HG02588 (cell line): ENCODE results near the gene MTHFSD.

ENCODE experiments used
- ATAC-seq: cut with Tn5 transposase; IDR thresholded peaks from one replicate; pipeline ENCODE4 v1.9.1; 2021; ENCODE audit warnings: mild to moderate bottlenecking, moderate library complexity; ENCODE audit not compliant: unreplicated experiment

Gene MTHFSD

GRCh38 chr16:86572041-86572521, 17.0 kb upstream of the MTHFSD start:
- ATAC-seq, result no peak

DNA sequence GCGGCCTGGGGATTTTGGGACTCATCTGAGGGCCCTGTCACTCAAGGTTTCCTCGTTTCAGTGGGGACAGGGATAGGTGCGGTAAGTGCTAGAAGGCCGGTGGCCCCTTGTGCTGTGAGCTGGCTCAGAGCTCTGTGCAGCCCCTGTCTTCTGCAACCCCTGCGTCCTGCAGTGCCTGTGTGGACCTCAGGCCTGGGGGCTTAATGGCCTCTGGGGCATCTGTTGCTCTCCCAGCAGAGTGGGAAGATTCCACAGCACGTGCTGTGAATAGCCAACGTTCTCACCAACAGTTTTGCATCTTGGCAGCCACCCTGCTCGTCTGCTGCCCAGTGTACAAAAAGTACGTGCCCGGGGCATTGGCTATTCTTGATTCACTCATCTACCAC, 16.5 kb upstream of the MTHFSD start:
- no peak for ATAC-seq

DNA sequence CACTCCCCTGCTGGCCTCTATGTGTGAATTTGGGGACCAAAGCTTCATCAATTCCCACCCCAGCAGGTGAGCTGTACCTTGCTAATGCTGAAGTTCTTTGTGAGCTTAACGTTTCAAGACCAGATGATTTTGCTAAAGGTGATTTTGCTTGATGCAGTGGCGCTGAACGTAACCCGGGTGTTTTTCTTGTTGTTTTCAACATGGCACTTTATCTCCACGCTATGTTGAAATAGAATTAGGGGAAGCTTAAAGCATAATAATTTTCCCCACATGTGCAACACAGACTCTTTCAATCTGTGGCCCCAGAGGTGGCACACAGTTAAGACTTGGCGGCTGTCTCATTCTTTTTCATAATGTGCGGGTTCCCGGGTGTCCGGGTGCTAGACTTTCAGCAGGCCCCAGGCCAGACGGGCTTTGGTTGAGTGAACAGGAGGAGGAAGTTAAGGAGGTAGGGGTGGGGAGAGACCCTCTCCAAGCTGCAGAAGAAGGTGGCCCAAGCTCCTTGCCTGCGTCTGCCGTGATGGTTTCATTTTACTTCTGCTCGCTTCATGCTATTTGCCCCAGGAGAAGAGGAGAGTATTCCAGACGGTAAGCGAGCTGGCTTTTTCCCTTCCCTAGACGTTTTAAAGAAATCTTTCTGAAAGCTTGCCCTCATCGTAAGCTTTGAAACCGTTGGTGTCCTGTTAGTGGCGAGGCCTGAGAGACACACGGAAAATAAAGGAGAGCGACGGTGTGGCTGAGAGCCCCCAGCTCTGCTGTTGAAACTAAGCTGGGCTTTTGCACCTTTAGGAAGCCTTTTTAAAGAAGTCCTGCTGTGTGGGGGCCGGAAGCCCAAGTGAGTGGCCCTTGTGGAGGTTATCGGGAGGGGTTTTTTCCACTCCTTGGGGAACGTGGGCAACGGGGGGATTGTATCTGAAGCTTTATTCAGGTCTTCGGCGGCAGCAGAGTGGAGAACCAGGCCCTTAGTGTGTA, 15.8 kb upstream of the MTHFSD start:
- ATAC-seq, result no peak

GRCh38 chr16:86569701-86570447, 14.8 kb upstream of the MTHFSD start:
- no peak for ATAC-seq

GRCh38 chr16:86568677-86569623, 13.9 kb upstream of the MTHFSD start:
- ATAC-seq, result no peak

DNA sequence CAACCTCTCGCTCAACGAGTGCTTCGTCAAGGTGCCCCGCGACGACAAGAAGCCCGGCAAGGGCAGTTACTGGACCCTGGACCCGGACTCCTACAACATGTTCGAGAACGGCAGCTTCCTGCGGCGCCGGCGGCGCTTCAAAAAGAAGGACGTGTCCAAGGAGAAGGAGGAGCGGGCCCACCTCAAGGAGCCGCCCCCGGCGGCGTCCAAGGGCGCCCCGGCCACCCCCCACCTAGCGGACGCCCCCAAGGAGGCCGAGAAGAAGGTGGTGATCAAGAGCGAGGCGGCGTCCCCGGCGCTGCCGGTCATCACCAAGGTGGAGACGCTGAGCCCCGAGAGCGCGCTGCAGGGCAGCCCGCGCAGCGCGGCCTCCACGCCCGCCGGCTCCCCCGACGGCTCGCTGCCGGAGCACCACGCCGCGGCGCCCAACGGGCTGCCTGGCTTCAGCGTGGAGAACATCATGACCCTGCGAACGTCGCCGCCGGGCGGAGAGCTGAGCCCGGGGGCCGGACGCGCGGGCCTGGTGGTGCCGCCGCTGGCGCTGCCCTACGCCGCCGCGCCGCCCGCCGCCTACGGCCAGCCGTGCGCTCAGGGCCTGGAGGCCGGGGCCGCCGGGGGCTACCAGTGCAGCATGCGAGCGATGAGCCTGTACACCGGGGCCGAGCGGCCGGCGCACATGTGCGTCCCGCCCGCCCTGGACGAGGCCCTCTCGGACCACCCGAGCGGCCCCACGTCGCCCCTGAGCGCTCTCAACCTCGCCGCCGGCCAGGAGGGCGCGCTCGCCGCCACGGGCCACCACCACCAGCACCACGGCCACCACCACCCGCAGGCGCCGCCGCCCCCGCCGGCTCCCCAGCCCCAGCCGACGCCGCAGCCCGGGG, 12.9 kb upstream of the MTHFSD start:
- ATAC-seq, result no peak

GRCh38 chr16:86566966-86567700, 12.1 kb upstream of the MTHFSD start:
- no peak for ATAC-seq

DNA sequence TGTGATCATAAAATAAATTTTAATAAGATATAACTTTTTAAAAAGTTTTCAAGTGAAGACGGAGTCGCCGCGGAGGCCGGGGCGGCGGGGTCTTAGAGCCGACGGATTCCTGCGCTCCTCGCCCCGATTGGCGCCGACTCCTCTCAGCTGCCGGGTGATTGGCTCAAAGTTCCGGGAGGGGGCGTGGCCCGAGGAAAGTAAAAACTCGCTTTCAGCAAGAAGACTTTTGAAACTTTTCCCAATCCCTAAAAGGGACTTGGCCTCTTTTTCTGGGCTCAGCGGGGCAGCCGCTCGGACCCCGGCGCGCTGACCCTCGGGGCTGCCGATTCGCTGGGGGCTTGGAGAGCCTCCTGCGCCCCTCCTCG, 11.5 kb upstream of the MTHFSD start, which contains the start of gene FOXC2:
TSS of gene FOXC2 (plus strand) at position 229 of the 365 bp plus-strand sequence. CDS start 507 bp downstream, outside the sequence.
- no peak for ATAC-seq

GRCh38 chr16:86565644-86566511, 10.8 kb upstream of the MTHFSD start:
- no peak for ATAC-seq

DNA sequence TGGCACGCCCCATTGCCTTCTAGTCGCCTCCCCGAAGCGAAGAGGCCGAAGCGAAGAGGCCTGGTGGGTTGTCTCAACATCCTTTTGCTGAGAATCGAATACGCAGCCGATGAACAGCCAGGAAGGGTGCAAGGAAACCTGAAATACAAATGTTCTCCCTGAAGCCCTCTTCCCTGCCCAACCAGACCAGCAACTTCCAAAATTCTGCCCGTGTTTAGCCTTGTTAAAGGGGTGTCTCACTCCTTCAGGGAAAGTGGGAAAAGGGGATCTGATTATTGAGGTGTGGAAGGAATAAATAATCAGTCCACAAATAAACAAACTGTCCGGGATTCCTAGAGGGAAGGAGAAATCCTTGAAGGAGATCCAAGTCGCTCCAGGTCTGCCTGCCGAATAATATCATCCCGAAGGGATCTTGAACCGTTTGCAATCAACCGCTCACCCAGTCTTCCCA, 10.2 kb upstream of the MTHFSD start:
- ATAC-seq, result no peak

GRCh38 chr16:86563469-86564345, 8.7 kb upstream of the MTHFSD start:
- ATAC-seq, result no peak

DNA sequence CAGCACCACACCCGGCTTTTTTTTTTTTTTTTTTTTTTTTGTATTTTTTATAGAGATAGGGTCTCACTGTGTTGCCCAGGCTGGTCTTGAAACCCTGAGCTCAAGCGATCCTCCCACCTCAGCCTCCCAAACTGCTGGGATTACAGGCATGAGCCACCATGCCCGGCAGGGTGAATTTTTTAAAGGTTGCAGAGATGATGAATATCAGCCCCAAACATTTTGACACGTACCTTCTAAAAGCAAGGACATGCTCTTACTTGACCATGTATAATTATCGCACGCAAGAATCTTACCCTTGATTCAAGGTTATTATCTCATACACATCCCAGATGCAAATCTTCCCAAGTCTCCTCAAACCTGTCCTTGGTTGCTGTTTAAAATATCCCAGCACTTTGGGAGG, 7.3 kb upstream of the MTHFSD start:
- no peak for ATAC-seq

DNA sequence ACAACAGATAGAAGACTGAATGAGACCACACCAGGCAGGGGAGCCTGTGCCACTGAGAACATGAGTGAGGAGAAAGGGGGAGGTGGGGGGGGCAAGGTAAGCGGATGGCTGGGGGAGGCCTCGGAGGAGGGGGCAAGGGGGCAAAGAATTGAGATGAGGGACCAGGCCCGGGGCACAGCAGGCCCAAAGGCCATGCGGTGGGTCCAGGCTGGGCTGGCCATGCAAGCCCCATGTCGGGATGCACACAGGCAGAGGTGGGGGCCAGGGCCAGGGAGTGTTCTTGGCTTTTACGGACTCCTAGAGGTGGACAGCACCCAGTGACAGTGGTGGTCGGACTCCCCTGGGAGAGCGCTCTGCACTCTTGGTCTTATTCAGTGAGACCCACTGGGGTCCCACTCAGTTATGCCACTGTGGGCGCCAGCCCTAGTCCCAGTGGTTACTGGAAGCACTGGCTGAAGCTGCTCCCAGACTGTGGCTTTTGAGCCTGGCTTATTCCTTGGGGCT, 4.8 kb upstream of the MTHFSD start:
- no peak for ATAC-seq

DNA sequence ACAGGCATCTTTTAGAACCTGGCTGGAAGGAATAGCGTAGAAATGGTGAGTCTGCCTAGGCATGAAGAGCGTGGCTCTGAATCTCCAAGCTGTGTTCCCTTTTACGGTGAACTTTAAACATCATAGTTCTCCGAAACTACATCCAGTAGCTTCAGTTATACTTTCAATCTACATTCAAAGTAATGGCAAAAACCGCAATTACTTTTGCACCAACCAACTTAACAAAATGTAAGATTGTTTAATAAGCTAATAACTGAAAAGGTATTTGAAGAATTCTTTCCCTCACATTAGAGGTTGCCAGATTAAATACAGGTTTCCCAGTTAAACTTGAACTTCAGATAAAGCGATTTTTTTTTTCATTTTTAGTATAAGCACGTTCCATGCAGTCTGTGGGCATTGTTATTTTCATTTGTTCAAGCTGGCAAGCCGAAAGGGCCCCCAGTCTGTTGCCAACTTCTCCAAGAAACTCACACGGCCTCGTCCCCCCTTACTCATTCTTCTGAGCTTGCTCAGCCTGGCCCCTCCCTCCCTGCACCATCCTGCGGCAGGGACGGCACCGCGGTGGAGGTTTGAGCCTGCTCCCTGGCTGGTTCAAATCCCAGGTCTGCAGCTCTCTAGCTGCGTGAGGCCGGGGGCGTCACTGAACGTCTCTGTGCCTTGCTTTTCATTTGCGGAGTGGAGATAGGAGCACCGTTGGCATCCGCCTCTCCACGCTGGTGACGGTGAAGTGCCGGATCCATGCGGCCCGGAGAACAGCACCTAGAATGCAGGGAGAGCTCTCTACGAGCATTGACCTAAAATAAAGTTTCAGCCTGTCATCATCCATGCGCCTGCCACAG, 3.5 kb upstream of the MTHFSD start:
- no peak for ATAC-seq

DNA sequence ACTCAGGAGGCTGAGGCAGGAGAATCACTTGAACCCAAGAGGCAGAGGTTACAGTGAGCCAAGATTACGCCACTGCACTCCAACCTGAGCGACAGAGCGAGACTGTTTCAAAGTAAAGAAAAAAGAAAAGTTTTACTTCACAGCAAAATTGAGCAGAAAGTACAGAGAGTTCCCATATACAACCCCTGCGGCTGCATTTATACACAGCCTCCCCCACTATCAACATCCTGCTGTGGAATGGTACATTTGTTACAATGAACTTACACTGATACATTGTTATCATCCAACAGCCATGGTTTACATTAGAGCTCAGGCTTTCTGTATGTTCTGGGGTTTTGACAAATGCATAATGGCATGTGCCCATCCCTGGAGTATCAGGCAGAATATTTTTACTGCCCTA, 2.6 kb upstream of the MTHFSD start:
- no peak for ATAC-seq

DNA sequence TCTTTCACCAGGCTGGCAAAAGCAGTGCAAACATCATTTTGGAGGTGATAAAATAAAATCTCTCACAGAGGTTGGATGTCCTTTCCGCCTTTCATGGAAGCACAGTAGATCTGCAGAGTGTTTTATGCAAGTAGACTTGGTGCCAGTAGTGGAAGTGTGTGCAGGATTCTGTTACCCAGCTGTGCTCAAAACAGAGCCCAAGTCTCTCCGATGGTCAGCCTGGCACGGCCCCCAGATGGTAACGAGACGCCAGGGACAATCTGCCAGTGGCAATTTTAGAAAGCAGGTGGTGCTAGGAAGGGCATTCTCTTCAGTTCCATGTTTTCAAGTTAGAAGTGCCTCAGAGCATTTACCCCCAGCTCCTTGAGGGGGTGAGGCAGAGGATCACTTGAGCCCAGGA, 1.5 kb upstream of the MTHFSD start:
- no peak for ATAC-seq
